IMR-90 (cell line): ENCODE results near the gene PPP1R14C. TPM values are rescaled to one million over a fixed set of nuclear protein-coding genes. Genes with fewer than 3 reads are reported as not detected.

ENCODE experiments used
- ATAC-seq: fragments of 200-7000 bp; cut with Tn5 transposase; 2 replicates; pipeline ENCODE4 v1.9.1; 2020; ENCODE audit warnings: low read depth, mild to moderate bottlenecking, moderate library complexity
- BruUV-seq: library from RNA; stranded (reverse); fragments of 400-500 nt; replicated peaks from 2 replicates; lab custom pipeline; 2021; lab: Mats Ljungman, UMichigan
- CTCF ChIA-PET: fragments of 300-600 bp; formaldehyde crosslinking; extraction: SDS; loops from one replicate; lab custom pipeline; 2021; ENCODE audit warnings: antibody characterized with exemption; lab: Yijun Ruan, JAX
- POLR2A ChIA-PET: fragments of 300-600 bp; sonication (Branson Sonifier 250); formaldehyde crosslinking; loops from one replicate; lab custom pipeline; 2022; ENCODE audit warnings: antibody characterized with exemption; ENCODE audit not compliant: unreplicated experiment; lab: Charles Lee
- DNase-seq: peaks from one replicate; pipeline ENCODE4 v3.0.0; 2013
- H2AFZ ChIP-seq: replicated peaks from 2 replicates; pipeline ENCODE3; 2013; ENCODE audit warnings: low read length, mild to moderate bottlenecking; ENCODE audit not compliant: poor library complexity
- H2AK5ac ChIP-seq: 2 replicates; pipeline ENCODE4 v1.6.1; 2013; ENCODE audit warnings: low read depth, low read length, inconsistent platforms
- H2AK9ac ChIP-seq: replicated peaks from 2 replicates; pipeline ENCODE3; 2013; ENCODE audit warnings: mild to moderate bottlenecking, low read depth, low read length, moderate library complexity; ENCODE audit not compliant: poor library complexity
- H2BK120ac ChIP-seq: 2 replicates; pipeline ENCODE4 v1.6.1; 2013; ENCODE audit warnings: low read depth, low read length, inconsistent platforms
- H2BK15ac ChIP-seq: 3 replicates; pipeline ENCODE4 v1.6.1; 2013; ENCODE audit warnings: low read depth, low read length, inconsistent platforms
- H2BK20ac ChIP-seq: 2 replicates; pipeline ENCODE4 v1.6.1; 2013; ENCODE audit warnings: low read depth, mild to moderate bottlenecking, inconsistent platforms, low read length, moderate library complexity
- H2BK5ac ChIP-seq: 2 replicates; pipeline ENCODE4 v1.6.1; 2013; ENCODE audit warnings: mild to moderate bottlenecking, low read depth, low read length, inconsistent platforms; ENCODE audit not compliant: poor library complexity, severe bottlenecking
- H3K14ac ChIP-seq: replicated peaks from 2 replicates; pipeline ENCODE4 v1.6.1; 2013; ENCODE audit warnings: low read depth, low read length, inconsistent platforms
- H3K18ac ChIP-seq: 2 replicates; pipeline ENCODE4 v1.6.1; 2013; ENCODE audit warnings: low read depth, low read length, control low read depth
- H3K23ac ChIP-seq: 2 replicates; pipeline ENCODE4 v1.6.1; 2013; ENCODE audit warnings: low read depth, low read length, inconsistent platforms
- H3K27ac ChIP-seq: 2 replicates; pipeline ENCODE4 v1.5.1; 2013; ENCODE audit warnings: mild to moderate bottlenecking, control low read depth, low read length; ENCODE audit not compliant: insufficient read depth
- H3K27me3 ChIP-seq: 2 replicates; pipeline ENCODE4 v1.6.1; 2013; ENCODE audit warnings: low read length; ENCODE audit not compliant: control insufficient read depth, insufficient read depth
- H3K36me3 ChIP-seq: 2 replicates; pipeline ENCODE4 v1.6.1; 2013; ENCODE audit warnings: low read length, mixed read lengths; ENCODE audit not compliant: control insufficient read depth, insufficient read depth
- H3K4ac ChIP-seq: 2 replicates; pipeline ENCODE4 v1.6.1; 2013; ENCODE audit warnings: low read depth, low read length, inconsistent platforms
- H3K4me1 ChIP-seq: 2 replicates; pipeline ENCODE4 v1.6.1; 2013; ENCODE audit warnings: low read length, mixed read lengths; ENCODE audit not compliant: control insufficient read depth, insufficient read depth
- H3K4me2 ChIP-seq: 2 replicates; pipeline ENCODE4 v1.6.1; 2013; ENCODE audit warnings: low read depth, mild to moderate bottlenecking, control low read depth, low read length, moderate library complexity
- H3K4me3 ChIP-seq: 2 replicates; pipeline ENCODE4 v1.5.1; 2013; ENCODE audit warnings: low read depth, mild to moderate bottlenecking, control low read depth, low read length, moderate library complexity; ENCODE audit not compliant: insufficient read depth
- H3K56ac ChIP-seq: 2 replicates; pipeline ENCODE4 v1.6.1; 2013; ENCODE audit warnings: low read length, inconsistent platforms; ENCODE audit not compliant: insufficient read depth; ENCODE audit errors: extremely low read depth
- H3K79me1 ChIP-seq, 2 experiments: 2 replicates each; pipeline ENCODE4 v1.6.1; 2013; ENCODE audit warnings: low read length in 2 of 2, inconsistent platforms in 1 of 2, low read depth in 1 of 2
- H3K9ac ChIP-seq: 2 replicates; pipeline ENCODE4 v1.6.1; 2013; ENCODE audit warnings: low read depth, low read length, control low read depth
- H3K9me1 ChIP-seq: 2 replicates; pipeline ENCODE4 v1.6.1; 2013; ENCODE audit warnings: low read length, inconsistent platforms; ENCODE audit not compliant: insufficient read depth
- H3K9me3 ChIP-seq: 2 replicates; pipeline ENCODE4 v1.6.1; 2013; ENCODE audit warnings: low read length; ENCODE audit not compliant: control insufficient read depth, insufficient read depth
- H4K20me1 ChIP-seq: 2 replicates; pipeline ENCODE4 v1.6.1; 2013; ENCODE audit warnings: low read length, inconsistent platforms; ENCODE audit not compliant: insufficient read depth
- H4K5ac ChIP-seq: 2 replicates; pipeline ENCODE4 v1.6.1; 2013; ENCODE audit warnings: mild to moderate bottlenecking, low read depth, low read length, control low read depth
- H4K8ac ChIP-seq, 2 experiments: 2 replicates each; pipeline ENCODE4 v1.6.1; 2013; ENCODE audit warnings: low read depth in 2 of 2, low read length in 2 of 2, control low read depth in 1 of 2, inconsistent platforms in 1 of 2
- H4K91ac ChIP-seq: 2 replicates; pipeline ENCODE4 v1.6.1; 2013; ENCODE audit warnings: low read depth, low read length, inconsistent platforms; ENCODE audit not compliant: insufficient read depth
- BHLHE40 ChIP-seq: fragments of 150-350 bp; IDR thresholded peaks from 2 replicates; pipeline ENCODE4 v1.6.1; 2016; ENCODE audit warnings: mild to moderate bottlenecking, low read depth, low read length
- CEBPB ChIP-seq: IDR thresholded peaks from 2 replicates; pipeline ENCODE4 v1.6.1; 2012; ENCODE audit warnings: low read depth, low read length, improper control_type of control experiment
- CHD1 ChIP-seq: IDR thresholded peaks from 2 replicates; pipeline ENCODE4 v1.6.1; 2012; ENCODE audit warnings: low read depth, low read length, improper control_type of control experiment
- CTCF ChIP-seq: conservative IDR thresholded peaks from 2 replicates; pipeline ENCODE4 v1.5.1; 2012; ENCODE audit warnings: mild to moderate bottlenecking, low read depth, low read length, improper control_type of control experiment
- ELK1 ChIP-seq: fragments of 150-350 bp; IDR thresholded peaks from 2 replicates; pipeline ENCODE4 v1.6.1; 2016; ENCODE audit warnings: low read depth, mild to moderate bottlenecking, low read length, moderate library complexity, borderline replicate concordance
- FOS ChIP-seq: fragments of 150-350 bp; IDR thresholded peaks from 2 replicates; pipeline ENCODE4 v1.6.1; 2016; ENCODE audit warnings: low read depth, low read length
- MAFK ChIP-seq: IDR thresholded peaks from 2 replicates; pipeline ENCODE4 v1.6.1; 2012; ENCODE audit warnings: low read depth, low read length, improper control_type of control experiment
- MAZ ChIP-seq: IDR thresholded peaks from 2 replicates; pipeline ENCODE4 v1.6.1; 2012; ENCODE audit warnings: low read depth, mild to moderate bottlenecking, low read length, improper control_type of control experiment, moderate library complexity, borderline replicate concordance
- MXI1 ChIP-seq: IDR thresholded peaks from 2 replicates; pipeline ENCODE4 v1.6.1; 2012; ENCODE audit warnings: low read depth, mild to moderate bottlenecking, low read length, moderate library complexity, borderline replicate concordance
- NFE2L2 ChIP-seq: fragments of 150-350 bp; IDR thresholded peaks from 2 replicates; pipeline ENCODE4 v1.6.1; 2016; ENCODE audit warnings: low read depth, mild to moderate bottlenecking, low read length
- POLR2A ChIP-seq: IDR thresholded peaks from 2 replicates; pipeline ENCODE4 v1.6.1; 2012; ENCODE audit warnings: mild to moderate bottlenecking, low read depth, low read length
- RAD21 ChIP-seq: IDR thresholded peaks from 2 replicates; pipeline ENCODE4 v1.6.1; 2012; ENCODE audit warnings: low read length, improper control_type of control experiment
- RCOR1 ChIP-seq: IDR thresholded peaks from 2 replicates; pipeline ENCODE4 v1.6.1; 2012; ENCODE audit warnings: mild to moderate bottlenecking, low read length, improper control_type of control experiment; ENCODE audit not compliant: insufficient replicate concordance
- RFX5 ChIP-seq: IDR thresholded peaks from 2 replicates; pipeline ENCODE4 v1.8.0; 2012; ENCODE audit warnings: low read depth, mild to moderate bottlenecking, low read length, moderate library complexity
- SMC3 ChIP-seq: fragments of 150-350 bp; IDR thresholded peaks from 2 replicates; pipeline ENCODE4 v1.6.1; 2016; ENCODE audit warnings: low read depth, mild to moderate bottlenecking, antibody characterized with exemption, low read length, moderate library complexity
- USF2 ChIP-seq: fragments of 150-350 bp; IDR thresholded peaks from 2 replicates; pipeline ENCODE4 v1.6.1; 2017; ENCODE audit warnings: mild to moderate bottlenecking, antibody characterized with exemption, low read length, low read depth
- WGBS, 2 experiments: methylation state at CpG; one replicate each; pipeline versions ENCODE4 v1.1.5 to v1.1.7; 2013; ENCODE audit warnings: missing lambda C conversion rate in 2 of 2; ENCODE audit not compliant: insufficient read length in 1 of 2; ENCODE audit errors: extremely low coverage in 2 of 2; 5-methylcytosine and 5-hydroxymethylcytosine counted together
- dilution Hi-C: fragments of 300-500 bp; cut with HindIII; formaldehyde crosslinking; loops from one replicate; pipeline ENCODE4 v1.14.3; 2018; ENCODE audit warnings: low sequenced_read_pairs; ENCODE audit not compliant: unreplicated experiment
- in situ Hi-C: fragments of 300-500 bp; cut with MboI; formaldehyde crosslinking; loops from 3 replicates; pipeline ENCODE4 v1.14.3; 2019; ENCODE audit warnings: low sequenced_read_pairs, inconsistent platforms, mixed read lengths
- intact Hi-C: fragments of 100-400 bp; cut with micrococcal nuclease; formaldehyde crosslinking; loops from 2 replicates; pipeline ENCODE4 v1.10.0; 2022
- polyA plus RNA-seq, 3 experiments: library from polyadenylated mRNA; depleted of rRNA; stranded (reverse); fragments of >200 nt; gene quantifications; 2 replicates each; pipeline ENCODE4 v1.2.3, GENCODE V29; 2012; ENCODE audit warnings: low replicate concordance in 1 of 3
- total RNA-seq: library from RNA; depleted of rRNA; stranded (reverse); fragments of >200 nt; gene quantifications from 2 replicates; pipeline ENCODE4 v1.2.3, GENCODE V29; 2012

The PPP1R14C gene
- total and polyA plus RNA-seq, 2 of the 4 experiments (the other 2 are of a cell fraction), result not detected

GRCh38 chr6:150258381-150258780 lies 115.5 kb downstream of the PPP1R14C start:
- no peak for TF ChIP-seq CTCF
- no peak for TF ChIP-seq MAFK
- TF ChIP-seq FOS, result no peak
- no peak for TF ChIP-seq MXI1
- TF ChIP-seq BHLHE40, result no peak
- TF ChIP-seq MAZ, result no peak
- TF ChIP-seq POLR2A, result no peak
- no peak for TF ChIP-seq SMC3
- TF ChIP-seq RFX5, result no peak
- no peak for TF ChIP-seq NFE2L2
- TF ChIP-seq RAD21, result no peak
- TF ChIP-seq CEBPB, result no peak
- TF ChIP-seq ELK1, result no peak
- TF ChIP-seq RCOR1, result no peak
- no peak for TF ChIP-seq CHD1
- TF ChIP-seq USF2, result no peak
- CTCF ChIA-PET, result no interaction called here
- H3K27me3 ChIP-seq, result no peaks in the 10 kb centered on the region; the same call in none of the 2 replicates

More at GRCh38 chr6:150258381-150258780, 115.5 kb downstream of the PPP1R14C start:
- Histone ChIP-seq H2AK9ac (no peak overlapping the region), H3K4me2 (no peak overlapping the region), H2BK15ac (no peak overlapping the region), H3K56ac (no peak overlapping the region), H3K14ac (no peak overlapping the region), H3K4me3 (no peak overlapping the region), H4K8ac (no peak overlapping the region), H3K9ac (no peak overlapping the region), H4K91ac (no peak overlapping the region), H3K4me1 (peaks cover 2% of the 10 kb centered on the region; the same call in 1 of the 2 replicates), H2BK20ac (no peak overlapping the region), H3K9me3 (no peaks in the 10 kb centered on the region), H2AK5ac (no peak overlapping the region), H3K4ac (no peak overlapping the region), H3K36me3 (no peaks in the 10 kb centered on the region), H3K23ac (no peak overlapping the region), H2BK5ac (no peak overlapping the region), H2BK120ac (no peak overlapping the region), H3K27ac (no peak overlapping the region), H4K5ac (no peak overlapping the region), H2AFZ (no peak overlapping the region), H3K9me1 (no peaks in the 10 kb centered on the region), H4K20me1 (no peaks in the 10 kb centered on the region), H3K18ac (no peak overlapping the region), H3K79me1 (no peaks in the 10 kb centered on the region)
- BruUV-seq, result no TSS peak
- POLR2A ChIA-PET, result no interaction called here
- in situ Hi-C loops (no loop called here), dilution Hi-C loops (no loop called here), intact Hi-C loops (no loop called here)
- ATAC-seq (no peak), DNase-seq (no peak)
- WGBS, 2 experiments, result no CpG with 5 or more reads among the region's 5 CpGs
